Peyer's patch (tissue), 4 donors: ENCODE results near the gene SREK1IP1. TPM values are rescaled to one million over a fixed set of nuclear protein-coding genes. Genes with fewer than 3 reads are reported as not detected.

Experiments used
- DNase-seq, 3 donors: peaks; one replicate each; pipeline ENCODE4 v3.0.0-alpha.2; 2017 to 2019
- H3K27ac ChIP-seq, 4 donors: fragments of 200-600 bp; sonication (generic); one replicate each; pipeline ENCODE4 v1.5.1; 2016 to 2019
- H3K27me3 ChIP-seq, 2 donors: fragments of 200-600 bp; sonication (generic); one replicate each; pipeline ENCODE4 v1.5.1; 2019
- H3K36me3 ChIP-seq, 3 donors: fragments of 200-600 bp; sonication (generic); one replicate each; pipeline ENCODE4 v1.5.1; 2016 to 2019
- H3K4me1 ChIP-seq, 4 donors: fragments of 200-600 bp; sonication (generic); one replicate each; pipeline ENCODE4 v1.5.1; 2016 to 2019
- H3K4me3 ChIP-seq, 4 donors: fragments of 200-600 bp; sonication (generic); 1 replicate in 3 of 4; 2 replicates in 1 of 4; pipeline ENCODE4 v1.5.1; 2016 to 2019; ENCODE audit warnings: mild to moderate bottlenecking in 1 of 4
- H3K9me3 ChIP-seq, 4 donors: fragments of 200-600 bp; sonication (generic); one replicate each; pipeline ENCODE4 v1.5.1; 2016 to 2019; ENCODE audit warnings: mild to moderate bottlenecking in 1 of 4
- POLR2A ChIP-seq, 2 donors: fragments of 450-650 bp; IDR thresholded peaks; one replicate each; pipeline ENCODE4 v1.5.1; 2017; ENCODE audit warnings: antibody characterized with exemption in 2 of 2, mild to moderate bottlenecking in 2 of 2, moderate library complexity in 2 of 2
- total RNA-seq, 4 donors: library from RNA; depleted of rRNA; stranded (reverse); fragments of >200 nt; gene quantifications; one replicate each; pipeline ENCODE4 v1.1.0, GENCODE V29; 2016
- TF ChIP-seq, protein P1 (sequence below), 6 experiments: fragments of 450-650 bp in 4 of 6; fragments of 200-600 bp in 2 of 6; sonication (generic) in 1 of 6; IDR thresholded peaks; one replicate each; pipeline ENCODE4 v1.5.1; 2017 to 2019; ENCODE audit warnings: antibody characterized with exemption in 6 of 6, mild to moderate bottlenecking in 3 of 6, moderate library complexity in 1 of 6

Gene SREK1IP1
- 1 to 10 TPM; 5.8 to 7.0 (median 6.6) TPM for total RNA-seq

DNA sequence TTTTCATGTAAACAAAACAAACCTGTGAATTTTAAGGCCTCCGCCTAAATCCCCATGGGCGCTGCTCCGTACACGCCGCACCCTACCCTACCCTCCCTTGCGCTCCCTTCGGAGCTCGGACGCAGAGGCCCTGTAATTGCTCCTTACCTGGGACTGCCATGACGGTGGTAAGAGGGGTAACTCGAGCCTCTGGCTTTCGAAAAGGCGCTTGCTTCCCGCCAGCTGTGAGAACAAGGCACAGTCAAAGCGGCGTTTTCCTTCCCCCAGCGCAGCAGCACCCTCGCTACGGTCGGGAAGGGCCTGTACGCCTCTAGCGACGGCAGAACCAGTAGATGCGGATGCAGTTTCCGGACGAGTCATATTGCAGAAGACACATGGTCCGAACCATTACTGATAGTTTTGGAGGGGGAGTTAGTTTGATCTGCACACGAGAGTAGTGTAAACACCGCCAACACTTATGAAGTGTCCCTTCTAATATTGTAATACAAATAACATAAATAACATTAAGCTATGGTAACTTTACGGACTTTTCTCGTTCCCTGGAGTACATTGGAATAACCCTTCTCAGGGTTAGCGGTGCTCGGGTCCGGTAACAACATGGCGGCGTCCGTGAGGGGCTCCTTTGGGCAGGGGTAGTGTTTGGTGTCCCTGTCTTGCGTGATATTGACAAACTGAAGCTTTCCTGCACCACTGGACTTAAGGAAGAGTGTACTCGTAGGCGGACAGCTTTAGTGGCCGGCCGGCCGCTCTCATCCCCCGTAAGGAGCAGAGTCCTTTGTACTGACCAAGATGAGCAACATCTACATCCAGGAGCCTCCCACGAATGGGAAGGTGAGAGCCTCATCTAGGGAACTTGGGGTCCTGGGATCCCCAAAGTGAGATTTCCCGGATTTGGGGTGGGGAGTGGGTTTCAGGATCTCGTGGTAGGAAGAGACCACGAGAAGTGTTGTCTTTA, at the start of gene SREK1IP1, which contains the start of gene CWC27:
Gene SREK1IP1 (minus strand): TSS at position 334 of the 955 bp plus-strand sequence. CDS start 174 bp downstream, at position 160.
Gene CWC27 (plus strand): TSS at position 573 of the 955 bp plus-strand sequence. CDS start 217 bp downstream, at position 790.
- Histone ChIP-seq H3K27ac (peak within 1 kb of the TSS; percentile 74 to 88 (median 78)), H3K9me3 (no peaks in the 10 kb centered on the region), H3K4me1 (peaks cover 0 to 41% (median 5%) of the 10 kb centered on the region in 4 donors), H3K36me3 (peaks cover 0 to 2% (median 0%) of the 10 kb centered on the region in 3 donors), H3K4me3 (peak within 1 kb of the TSS; percentile 65 to 86 (median 76)), H3K27me3 (no peaks in the 10 kb centered on the region)
- peak; percentile 73 to 90 (median 86) for DNase-seq
- peak; percentile 75 to 78 for TF ChIP-seq POLR2A (IDR thresholded peaks at IDR 0.05)
- TF ChIP-seq, protein P1, sequence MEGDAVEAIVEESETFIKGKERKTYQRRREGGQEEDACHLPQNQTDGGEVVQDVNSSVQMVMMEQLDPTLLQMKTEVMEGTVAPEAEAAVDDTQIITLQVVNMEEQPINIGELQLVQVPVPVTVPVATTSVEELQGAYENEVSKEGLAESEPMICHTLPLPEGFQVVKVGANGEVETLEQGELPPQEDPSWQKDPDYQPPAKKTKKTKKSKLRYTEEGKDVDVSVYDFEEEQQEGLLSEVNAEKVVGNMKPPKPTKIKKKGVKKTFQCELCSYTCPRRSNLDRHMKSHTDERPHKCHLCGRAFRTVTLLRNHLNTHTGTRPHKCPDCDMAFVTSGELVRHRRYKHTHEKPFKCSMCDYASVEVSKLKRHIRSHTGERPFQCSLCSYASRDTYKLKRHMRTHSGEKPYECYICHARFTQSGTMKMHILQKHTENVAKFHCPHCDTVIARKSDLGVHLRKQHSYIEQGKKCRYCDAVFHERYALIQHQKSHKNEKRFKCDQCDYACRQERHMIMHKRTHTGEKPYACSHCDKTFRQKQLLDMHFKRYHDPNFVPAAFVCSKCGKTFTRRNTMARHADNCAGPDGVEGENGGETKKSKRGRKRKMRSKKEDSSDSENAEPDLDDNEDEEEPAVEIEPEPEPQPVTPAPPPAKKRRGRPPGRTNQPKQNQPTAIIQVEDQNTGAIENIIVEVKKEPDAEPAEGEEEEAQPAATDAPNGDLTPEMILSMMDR (IDR thresholded peaks at IDR 0.05): peak in 2 of 6 experiments; percentile 18 to 25

DNA sequence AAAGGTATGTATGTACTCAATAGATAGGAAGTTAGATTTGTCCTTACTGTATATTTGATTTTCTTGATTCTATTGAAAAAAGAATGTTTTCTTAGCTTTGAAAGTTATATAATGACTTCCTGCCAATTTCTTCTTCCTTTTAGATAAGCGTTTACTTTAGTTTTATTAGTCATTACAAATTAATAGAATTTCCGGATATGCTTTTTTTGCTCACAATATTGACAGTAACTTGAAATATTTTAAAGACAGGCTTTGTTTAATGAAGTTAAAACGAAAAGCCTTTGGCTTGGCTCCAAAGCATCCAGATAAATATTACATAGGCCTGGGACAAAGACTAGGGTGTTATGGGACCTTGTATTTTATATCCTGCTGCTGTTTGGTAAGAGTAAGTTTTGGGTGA, 49.8 kb upstream of the SREK1IP1 start:
- no peak overlapping the region for H3K27ac ChIP-seq
- no peaks in the 10 kb centered on the region for H3K9me3 ChIP-seq
- no peaks in the 10 kb centered on the region for H3K36me3 ChIP-seq
- no peak for DNase-seq
- TF ChIP-seq, protein P1 (IDR thresholded peaks at IDR 0.05): no peak
- no peak for TF ChIP-seq POLR2A (IDR thresholded peaks at IDR 0.05)
- H3K4me3 ChIP-seq: no peak overlapping the region
- H3K4me1 ChIP-seq: no peaks in the 10 kb centered on the region
- no peaks in the 10 kb centered on the region for H3K27me3 ChIP-seq

DNA sequence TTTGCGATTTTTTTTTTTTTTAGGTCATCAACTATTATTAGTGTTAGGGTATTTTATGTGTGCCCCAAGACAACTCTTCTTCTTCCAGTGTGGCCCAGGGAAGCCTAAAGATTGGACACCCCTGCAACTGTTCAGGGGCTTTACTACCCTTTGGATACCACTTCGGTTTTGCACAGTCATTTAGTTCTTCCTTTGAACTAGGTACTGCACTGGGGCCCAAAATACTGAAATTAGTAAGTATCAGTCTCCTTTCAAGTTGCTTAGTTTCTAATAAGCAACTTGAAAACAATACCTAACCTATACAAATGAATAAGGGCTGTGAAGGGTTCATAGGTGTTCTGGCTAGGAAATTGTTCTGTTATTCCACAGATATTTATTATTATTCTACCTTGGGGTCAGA, 45.6 kb upstream of the SREK1IP1 start:
- TF ChIP-seq, protein P1 (IDR thresholded peaks at IDR 0.05): no peak
- no peak for TF ChIP-seq POLR2A (IDR thresholded peaks at IDR 0.05)
- DNase-seq: no peak
- Histone ChIP-seq H3K27ac (no peak overlapping the region), H3K4me3 (no peak overlapping the region), H3K4me1 (no peaks in the 10 kb centered on the region), H3K36me3 (no peaks in the 10 kb centered on the region), H3K9me3 (no peaks in the 10 kb centered on the region), H3K27me3 (no peaks in the 10 kb centered on the region)

DNA sequence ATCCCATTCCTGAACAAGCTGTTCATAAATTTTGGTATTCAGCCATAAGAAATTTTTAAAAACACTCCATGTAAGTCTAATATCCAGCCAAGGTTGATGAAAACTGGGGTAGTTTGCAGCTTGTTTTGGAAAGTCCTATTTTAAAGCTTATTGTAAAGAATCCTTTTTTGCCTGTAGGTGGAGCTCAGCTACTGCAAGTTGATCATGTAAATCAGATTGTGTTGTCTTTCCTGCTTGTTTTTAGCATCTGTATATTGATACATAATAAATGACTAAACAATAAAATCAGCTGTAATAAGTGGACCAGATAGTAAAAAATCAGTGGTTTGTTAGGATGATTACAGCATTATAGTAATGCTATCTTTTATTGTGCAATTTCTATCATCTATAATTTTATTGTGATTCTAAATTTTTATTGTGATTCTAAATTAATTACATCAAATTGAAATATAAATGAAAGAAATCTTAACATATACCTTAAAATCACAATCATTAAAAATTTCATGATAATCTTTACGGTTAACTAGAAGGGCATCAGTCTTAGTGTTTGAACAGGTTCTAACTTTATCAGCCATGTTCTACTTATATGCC, 42.7 kb upstream of the SREK1IP1 start:
- no peaks in the 10 kb centered on the region for H3K27me3 ChIP-seq
- no peak for TF ChIP-seq POLR2A (IDR thresholded peaks at IDR 0.05)
- TF ChIP-seq, protein P1 (IDR thresholded peaks at IDR 0.05): peak in 5 of 6 experiments; percentile 50 to 74 (median 67)
- no peaks in the 10 kb centered on the region for H3K4me1 ChIP-seq
- no peaks in the 10 kb centered on the region for H3K9me3 ChIP-seq
- DNase-seq: no peak
- no peak overlapping the region for H3K4me3 ChIP-seq
- H3K27ac ChIP-seq: no peak overlapping the region
- H3K36me3 ChIP-seq: no peaks in the 10 kb centered on the region

DNA sequence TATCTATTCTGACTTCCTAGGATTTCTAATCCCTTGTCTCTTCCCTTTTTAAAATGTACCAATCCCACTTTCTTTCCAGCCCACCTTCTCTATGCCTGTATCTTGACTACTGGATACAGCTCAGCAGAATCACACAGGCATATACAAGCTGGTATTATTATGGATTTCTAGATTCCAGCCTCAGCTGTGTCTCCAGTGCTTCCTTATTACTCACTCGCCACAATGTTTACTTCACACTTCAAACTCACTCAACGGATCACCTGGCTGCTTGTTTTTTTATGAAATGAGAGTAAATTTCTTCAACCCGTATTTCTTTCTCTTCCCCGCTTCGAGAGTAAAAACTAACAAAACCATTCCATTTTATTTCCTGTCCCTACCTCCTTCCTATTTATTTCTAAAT, 39.0 kb upstream of the SREK1IP1 start:
- Histone ChIP-seq H3K4me1 (no peaks in the 10 kb centered on the region), H3K9me3 (no peaks in the 10 kb centered on the region), H3K27ac (no peak overlapping the region), H3K27me3 (no peaks in the 10 kb centered on the region), H3K4me3 (no peak overlapping the region), H3K36me3 (peaks cover 0 to 14% (median 0%) of the 10 kb centered on the region in 3 donors)
- no peak for TF ChIP-seq POLR2A (IDR thresholded peaks at IDR 0.05)
- TF ChIP-seq, protein P1 (IDR thresholded peaks at IDR 0.05): no peak
- DNase-seq: no peak
